HG02678 (cell line): Measurements from ENCODE around the gene C1QTNF9.
"Not testable (repeated sequence)": the region's sequence is repeated elsewhere in the genome, so short reads cannot be mapped to it uniquely, and the experiment has no call there.

Source experiments
- ATAC-seq: cut with Tn5 transposase; IDR thresholded peaks from one replicate; pipeline ENCODE4 v1.9.1; 2021; ENCODE audit warnings: mild to moderate bottlenecking, moderate library complexity; ENCODE audit not compliant: unreplicated experiment

Gene C1QTNF9, protein sequence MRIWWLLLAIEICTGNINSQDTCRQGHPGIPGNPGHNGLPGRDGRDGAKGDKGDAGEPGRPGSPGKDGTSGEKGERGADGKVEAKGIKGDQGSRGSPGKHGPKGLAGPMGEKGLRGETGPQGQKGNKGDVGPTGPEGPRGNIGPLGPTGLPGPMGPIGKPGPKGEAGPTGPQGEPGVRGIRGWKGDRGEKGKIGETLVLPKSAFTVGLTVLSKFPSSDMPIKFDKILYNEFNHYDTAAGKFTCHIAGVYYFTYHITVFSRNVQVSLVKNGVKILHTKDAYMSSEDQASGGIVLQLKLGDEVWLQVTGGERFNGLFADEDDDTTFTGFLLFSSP

GRCh38 chr13:24309300-24309699 is at the start of gene C1QTNF9:
Gene C1QTNF9 (plus strand): TSS chr13:24309580. CDS start chr13:24316004, 6,424 bp downstream.
- ATAC-seq: not testable (repeated sequence)

DNA sequence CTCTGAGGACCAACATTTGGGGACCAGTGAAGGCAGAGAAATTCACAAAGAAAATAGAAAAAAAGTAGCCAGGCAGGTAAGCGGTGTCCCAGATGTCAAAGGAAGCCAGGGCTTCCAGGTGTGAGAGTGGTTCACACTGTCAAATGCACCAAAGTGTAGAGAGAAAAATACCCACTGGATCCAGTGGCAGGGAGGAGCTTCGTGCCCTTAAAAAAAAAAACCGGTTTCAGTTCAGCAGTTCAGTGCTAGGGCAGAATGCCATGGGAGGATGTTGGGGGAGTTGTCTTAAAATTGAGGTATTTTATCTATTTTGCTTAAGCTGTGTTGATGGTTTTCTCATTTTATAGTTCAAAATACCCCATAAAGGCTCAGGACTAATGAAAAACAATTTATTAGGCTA is 47.8 kb upstream of the C1QTNF9 start:
- ATAC-seq: no peak

DNA sequence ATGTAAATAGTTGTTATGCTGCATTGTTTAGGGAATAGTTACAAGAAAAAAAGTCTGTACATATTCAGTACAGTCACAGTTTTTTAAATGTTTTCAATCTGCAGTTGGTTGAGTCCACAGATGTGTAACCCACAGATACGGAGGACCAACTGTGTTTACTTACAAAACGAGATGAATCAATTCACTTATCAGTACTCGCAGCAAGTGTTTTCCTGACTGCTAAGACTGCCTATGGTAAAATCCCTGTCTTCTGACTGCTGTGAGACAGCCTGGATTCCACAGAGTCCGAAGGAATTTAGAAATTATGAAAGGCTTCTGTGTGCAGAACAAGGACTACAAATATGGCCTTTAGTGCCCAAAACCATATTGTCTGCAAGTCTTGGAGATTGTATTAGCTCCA is 45.7 kb upstream of the C1QTNF9 start:
- no peak for ATAC-seq

- ATAC-seq: peak; percentile 69
Observed at GRCh38 chr13:24264976-24265375, 44.4 kb upstream of the C1QTNF9 start.

- no peak for ATAC-seq
Observed at GRCh38 chr13:24265453-24265852, 43.9 kb upstream of the C1QTNF9 start.

GRCh38 chr13:24267274-24267673 is 42.1 kb upstream of the C1QTNF9 start:
- ATAC-seq: no peak

GRCh38 chr13:24267801-24268200 is 41.6 kb upstream of the C1QTNF9 start:
- ATAC-seq: no peak

GRCh38 chr13:24269821-24270220 is 39.6 kb upstream of the C1QTNF9 start:
- ATAC-seq: no peak

GRCh38 chr13:24270639-24271141 is 38.7 kb upstream of the C1QTNF9 start:
- ATAC-seq: peak; percentile 51

GRCh38 chr13:24271231-24271600 is 38.2 kb upstream of the C1QTNF9 start:
- ATAC-seq: no peak

DNA sequence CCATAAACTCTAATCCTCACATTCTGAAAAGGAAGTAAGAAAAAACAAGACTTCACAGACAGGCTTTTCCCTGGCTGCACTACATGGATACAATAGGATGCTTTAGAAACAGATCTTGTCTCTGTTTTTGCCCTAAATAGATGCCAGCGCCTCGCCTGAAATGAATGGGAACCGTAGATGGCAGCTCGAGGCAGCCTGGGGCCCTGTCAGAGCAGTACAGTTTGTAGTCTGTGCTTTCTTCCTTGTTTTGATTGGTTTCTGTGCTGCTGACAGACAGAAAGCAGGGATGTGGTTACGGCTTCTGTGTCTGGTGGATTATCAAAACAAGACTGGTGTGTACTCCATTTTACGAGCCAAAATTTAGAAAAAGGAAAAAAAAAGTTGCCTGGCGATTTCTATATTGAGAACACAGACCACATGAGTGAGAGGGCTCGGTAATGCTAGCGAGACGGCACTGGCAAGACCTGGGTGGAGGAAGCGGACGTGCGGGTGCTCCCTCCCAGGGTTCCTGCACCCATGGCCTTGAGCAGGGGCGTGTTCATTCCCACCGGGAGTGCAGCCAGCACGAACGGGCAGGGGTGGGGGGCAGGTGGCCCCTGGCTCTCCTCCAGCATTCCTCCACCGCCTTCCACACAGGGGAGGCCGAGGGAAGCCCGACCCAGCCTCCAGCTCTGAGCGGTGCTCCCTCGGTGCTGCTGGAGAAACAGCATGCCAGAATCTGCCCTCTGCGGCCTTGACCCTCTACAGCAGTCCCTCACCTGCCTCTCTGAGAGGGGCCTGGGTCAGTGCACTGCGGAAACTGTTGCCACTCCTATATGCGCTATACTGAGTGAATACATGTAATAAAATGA is 37.6 kb upstream of the C1QTNF9 start:
- ATAC-seq: peak; percentile 48

GRCh38 chr13:24272452-24273161 is 36.8 kb upstream of the C1QTNF9 start:
- no peak for ATAC-seq

DNA sequence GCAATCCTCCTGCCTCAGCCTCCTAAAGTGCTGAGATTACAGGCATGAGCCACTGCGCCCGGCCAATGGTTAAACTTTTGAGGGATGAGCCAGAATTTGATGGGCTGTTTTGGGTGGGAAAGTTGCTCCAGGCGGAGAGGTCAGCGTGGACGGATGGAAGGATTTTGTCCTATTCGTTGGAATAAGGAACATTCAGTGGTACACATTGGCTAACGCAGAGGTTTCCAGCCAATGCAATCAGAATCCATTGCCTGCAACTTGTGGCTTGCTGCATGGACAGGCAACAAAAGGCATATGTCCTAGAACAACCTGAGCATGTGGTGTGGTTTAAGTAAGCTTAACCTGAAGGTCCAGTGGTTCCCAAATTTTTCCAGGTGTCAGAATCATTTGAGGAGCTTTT is 35.5 kb upstream of the C1QTNF9 start:
- ATAC-seq: no peak

DNA sequence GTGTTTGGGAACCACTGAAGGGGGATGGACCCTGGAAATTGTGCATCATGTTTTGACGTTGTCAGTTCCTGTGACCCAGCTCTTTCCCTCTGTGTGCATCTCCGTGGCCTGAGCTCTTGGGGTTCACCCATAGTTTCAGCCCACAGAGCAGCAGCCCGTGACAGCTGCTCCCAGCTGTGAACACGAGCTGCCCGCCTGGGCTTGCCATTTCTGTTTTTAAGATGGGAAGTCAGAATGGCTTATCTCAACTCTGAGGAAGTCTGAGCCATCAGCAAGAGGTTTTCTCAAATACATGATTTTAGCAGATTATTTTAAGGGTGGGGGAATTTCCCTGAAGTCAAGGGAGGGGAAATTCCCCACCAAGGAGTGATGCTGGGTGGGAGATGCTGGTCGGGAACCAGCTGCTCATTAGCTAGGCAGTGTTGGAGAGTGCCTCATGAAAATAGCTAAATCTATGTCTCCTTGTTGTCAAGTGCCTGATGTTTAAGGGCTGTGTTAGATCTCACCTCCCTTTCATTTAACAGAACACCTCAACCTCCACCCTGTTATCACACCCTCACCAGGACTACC is 34.8 kb upstream of the C1QTNF9 start:
- ATAC-seq: peak; percentile 61

- no peak for ATAC-seq
Observed at GRCh38 chr13:24275041-24275440, 34.3 kb upstream of the C1QTNF9 start.

GRCh38 chr13:24276306-24276705 is 33.1 kb upstream of the C1QTNF9 start:
- ATAC-seq: no peak

DNA sequence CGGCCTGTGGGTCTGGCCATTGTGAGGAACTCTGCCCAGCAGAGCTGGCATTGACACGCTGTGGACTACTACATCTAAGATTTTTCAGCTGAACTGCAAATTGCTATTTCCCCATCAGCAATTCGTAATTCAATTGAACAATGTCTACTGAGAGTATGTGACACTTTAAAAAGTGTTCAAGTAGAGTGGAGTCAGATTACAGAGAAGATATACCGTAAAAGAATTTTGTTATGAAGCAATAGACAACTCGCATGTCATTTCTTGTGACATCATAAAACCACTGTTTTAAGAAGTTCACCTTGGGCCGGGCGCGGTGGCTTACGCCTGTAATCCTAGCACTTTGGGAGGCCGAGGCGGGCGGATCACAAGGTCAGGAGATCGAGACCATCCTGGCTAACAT is 32.5 kb upstream of the C1QTNF9 start:
- ATAC-seq: no peak

- ATAC-seq: no peak
Observed at GRCh38 chr13:24277761-24278160, 31.6 kb upstream of the C1QTNF9 start.

DNA sequence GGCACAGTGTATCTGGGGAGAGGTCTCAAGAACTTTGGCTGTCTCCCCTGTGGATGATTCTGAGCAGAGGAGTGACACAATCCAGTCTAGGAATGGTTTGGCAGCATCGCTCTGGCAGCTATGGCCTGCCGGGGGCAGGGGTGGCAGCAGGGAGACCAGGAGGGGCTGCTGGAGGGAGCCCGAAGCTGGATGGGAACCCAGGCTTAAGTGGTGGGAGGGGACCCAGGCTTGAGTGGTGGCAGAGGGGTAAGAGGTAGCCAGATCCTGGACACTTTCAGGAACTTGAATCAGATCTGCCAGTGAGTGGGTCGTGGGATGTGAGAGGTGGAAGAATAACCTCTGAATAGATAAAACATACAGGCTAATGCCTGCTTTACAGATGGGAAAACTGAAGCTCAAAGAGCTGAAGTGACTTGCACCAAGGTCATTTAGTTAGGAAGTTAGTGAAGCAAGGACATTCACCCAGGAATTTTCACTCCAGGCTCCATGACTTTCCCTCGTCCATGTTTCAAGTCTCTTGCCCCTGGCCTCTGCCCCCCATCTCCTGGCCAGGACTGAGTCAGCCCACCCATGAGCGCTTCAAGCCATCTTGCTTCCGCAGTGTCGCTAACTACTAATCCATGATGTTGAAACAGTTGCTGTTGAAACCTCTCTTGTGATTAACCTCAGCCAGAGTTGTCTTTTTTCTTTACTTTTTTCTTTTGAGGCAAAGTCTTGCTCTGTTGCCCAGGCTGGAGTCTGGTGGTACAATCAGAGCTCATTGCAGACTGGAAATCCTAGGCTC is 29.9 kb upstream of the C1QTNF9 start:
- no peak for ATAC-seq

- no peak for ATAC-seq
Observed at GRCh38 chr13:24280720-24281119, 28.7 kb upstream of the C1QTNF9 start.
